NT2/D1 (cell line): Measurements from ENCODE around the gene HIP1R.

ENCODE experiments used
- SUZ12 ChIP-seq: IDR thresholded peaks from 2 replicates; pipeline ENCODE4 v1.6.1; 2011; ENCODE audit not compliant: insufficient read length, insufficient read depth; ENCODE audit errors: extremely low read depth
- YY1 ChIP-seq: IDR thresholded peaks from 2 replicates; pipeline ENCODE4 v1.6.1; 2011; ENCODE audit not compliant: insufficient read length, insufficient read depth

- no peak for TF ChIP-seq YY1
- TF ChIP-seq SUZ12: no peak
Measured at GRCh38 chr12:122790393-122791075, 44.7 kb upstream of the HIP1R start.
